Mesendoderm (in vitro differentiated cells): ENCODE results near the gene IRX3.
A peak's percentile ranks its signal among the peaks of the same experiment; 100 is the strongest.

Experiments used
- DNase-seq: peaks from one replicate; pipeline ENCODE4 v3.0.0; 2013
- H2AK5ac ChIP-seq: 2 replicates; pipeline ENCODE4 v1.6.1; 2013; ENCODE audit warnings: low read length, inconsistent platforms
- H2BK120ac ChIP-seq: 2 replicates; pipeline ENCODE4 v1.6.1; 2013; ENCODE audit warnings: low read depth, mild to moderate bottlenecking, low read length, moderate library complexity, mixed read lengths
- H2BK15ac ChIP-seq: replicated peaks from 2 replicates; pipeline ENCODE4 v1.6.1; 2013; ENCODE audit warnings: low read depth, mild to moderate bottlenecking, moderate library complexity
- H2BK5ac ChIP-seq: 2 replicates; pipeline ENCODE4 v1.6.1; 2013; ENCODE audit warnings: low read length, inconsistent platforms
- H3K18ac ChIP-seq: 2 replicates; pipeline ENCODE4 v1.6.1; 2013; ENCODE audit warnings: mild to moderate bottlenecking, low read length, mixed read lengths
- H3K23ac ChIP-seq: one replicate; pipeline ENCODE4 v1.6.1; 2013; ENCODE audit warnings: low read length
- H3K27ac ChIP-seq: 2 replicates; pipeline ENCODE4 v1.5.1; 2013; ENCODE audit warnings: low read depth, mild to moderate bottlenecking, inconsistent platforms, low read length, moderate library complexity
- H3K27me3 ChIP-seq: 2 replicates; pipeline ENCODE4 v1.6.1; 2013; ENCODE audit warnings: low read length, control low read depth, mild to moderate bottlenecking, inconsistent platforms; ENCODE audit not compliant: insufficient read depth, poor library complexity
- H3K36me3 ChIP-seq: 2 replicates; pipeline ENCODE4 v1.6.1; 2013; ENCODE audit warnings: low read length, inconsistent platforms; ENCODE audit not compliant: control insufficient read depth, insufficient read depth
- H3K4ac ChIP-seq: one replicate; pipeline ENCODE4 v1.6.1; 2013; ENCODE audit warnings: low read depth, mild to moderate bottlenecking, low read length, moderate library complexity
- H3K4me1 ChIP-seq: 2 replicates; pipeline ENCODE4 v1.6.1; 2013; ENCODE audit warnings: low read depth, low read length, inconsistent platforms; ENCODE audit not compliant: control insufficient read depth
- H3K4me2 ChIP-seq: 2 replicates; pipeline ENCODE4 v1.6.1; 2013; ENCODE audit warnings: low read length
- H3K4me3 ChIP-seq: 2 replicates; pipeline ENCODE4 v1.5.1; 2013; ENCODE audit warnings: mild to moderate bottlenecking, low read length
- H3K56ac ChIP-seq: one replicate; pipeline ENCODE4 v1.6.1; 2013; ENCODE audit warnings: low read length
- H3K79me1 ChIP-seq: 2 replicates; pipeline ENCODE4 v1.6.1; 2013; ENCODE audit warnings: low read length, inconsistent platforms
- H3K79me2 ChIP-seq: 2 replicates; pipeline ENCODE4 v1.6.1; 2013; ENCODE audit warnings: mild to moderate bottlenecking, low read length; ENCODE audit not compliant: control insufficient read depth, insufficient read depth
- H3K9ac ChIP-seq: 2 replicates; pipeline ENCODE4 v1.6.1; 2013; ENCODE audit warnings: low read length, inconsistent platforms
- H4K5ac ChIP-seq: one replicate; pipeline ENCODE4 v1.6.1; 2013; ENCODE audit warnings: low read length
- H4K8ac ChIP-seq: one replicate; pipeline ENCODE4 v1.6.1; 2013; ENCODE audit warnings: low read depth, mild to moderate bottlenecking, control low read depth, low read length, moderate library complexity
- WGBS: extraction: QIAGEN DNeasy Blood & Tissue Kit; methylation state at CpG from one replicate; pipeline ENCODE4 v1.1.7; 2013; ENCODE audit warnings: low lambda C conversion rate, missing lambda C conversion rate; ENCODE audit not compliant: insufficient coverage; ENCODE audit errors: extremely low coverage; 5-methylcytosine and 5-hydroxymethylcytosine counted together

IRX3 gene

DNA sequence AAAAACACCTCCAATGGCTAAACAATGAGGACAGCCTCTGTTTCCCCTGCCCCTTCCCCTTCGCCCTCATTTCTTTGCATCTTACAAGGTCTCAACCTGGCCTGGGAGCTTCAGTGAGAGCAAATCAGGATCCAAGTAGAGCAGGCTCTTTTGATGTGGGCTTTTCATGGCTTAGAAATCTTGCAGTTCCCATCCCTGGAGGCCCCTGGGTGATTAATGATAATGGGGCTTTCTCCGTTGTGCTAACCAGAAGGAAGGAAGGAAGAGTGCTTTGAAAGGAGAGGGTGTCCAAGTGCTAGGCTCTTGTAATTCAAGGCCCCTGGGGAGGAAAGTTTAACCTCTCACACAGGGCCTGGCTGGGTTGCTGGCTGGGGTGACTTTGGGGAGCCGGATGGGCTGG is 18.5 kb upstream of the IRX3 start:
- Histone ChIP-seq H2BK120ac (no peak overlapping the region), H3K79me2 (no peaks in the 10 kb centered on the region), H3K56ac (no peak overlapping the region), H3K27ac (no peak overlapping the region), H2BK5ac (no peak overlapping the region), H3K4me1 (no peaks in the 10 kb centered on the region), H2AK5ac (no peak overlapping the region), H3K79me1 (no peaks in the 10 kb centered on the region), H3K9ac (no peak overlapping the region), H3K23ac (no peak overlapping the region), H3K4me3 (no peak overlapping the region), H3K4me2 (no peak overlapping the region), H3K36me3 (no peaks in the 10 kb centered on the region), H3K27me3 (no peaks in the 10 kb centered on the region), H4K5ac (no peak overlapping the region), H4K8ac (no peak overlapping the region), H3K18ac (no peak overlapping the region), H2BK15ac (no peak overlapping the region), H3K4ac (no peak overlapping the region)
- no CpG with 5 or more reads among the region's 3 CpGs for WGBS
- DNase-seq: no peak

DNA sequence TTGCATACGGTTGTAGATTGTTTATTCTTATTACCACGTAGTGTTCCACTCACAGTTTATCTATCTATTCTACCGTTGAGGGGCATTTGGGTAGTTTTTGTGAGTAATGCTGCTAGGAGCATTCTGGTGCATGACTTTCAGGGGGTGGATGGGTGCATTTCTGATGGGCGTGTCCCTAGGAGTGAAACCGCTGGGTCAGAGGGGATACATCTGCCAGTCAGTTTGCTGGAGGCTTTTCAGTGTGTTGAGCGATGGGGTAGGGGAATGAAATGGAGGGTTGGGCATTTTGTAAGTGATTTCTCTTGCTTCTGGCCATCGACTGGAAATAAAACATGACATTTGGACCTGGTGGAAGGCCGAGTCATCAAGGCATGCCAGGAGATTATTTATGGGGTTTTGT is 17.0 kb upstream of the IRX3 start:
- Histone ChIP-seq H3K36me3 (no peaks in the 10 kb centered on the region), H3K27me3 (no peaks in the 10 kb centered on the region), H2BK5ac (no peak overlapping the region), H3K79me1 (no peaks in the 10 kb centered on the region), H2AK5ac (no peak overlapping the region), H4K5ac (no peak overlapping the region), H2BK120ac (no peak overlapping the region), H3K18ac (no peak overlapping the region), H3K79me2 (no peaks in the 10 kb centered on the region), H4K8ac (no peak overlapping the region), H3K4me1 (no peaks in the 10 kb centered on the region), H3K9ac (no peak overlapping the region), H3K4ac (no peak overlapping the region), H3K23ac (no peak overlapping the region), H3K4me2 (no peak overlapping the region), H3K4me3 (no peak overlapping the region), H3K27ac (no peak overlapping the region), H3K56ac (no peak overlapping the region), H2BK15ac (no peak overlapping the region)
- no peak for DNase-seq
- WGBS: no CpG with 5 or more reads among the region's 8 CpGs

DNA sequence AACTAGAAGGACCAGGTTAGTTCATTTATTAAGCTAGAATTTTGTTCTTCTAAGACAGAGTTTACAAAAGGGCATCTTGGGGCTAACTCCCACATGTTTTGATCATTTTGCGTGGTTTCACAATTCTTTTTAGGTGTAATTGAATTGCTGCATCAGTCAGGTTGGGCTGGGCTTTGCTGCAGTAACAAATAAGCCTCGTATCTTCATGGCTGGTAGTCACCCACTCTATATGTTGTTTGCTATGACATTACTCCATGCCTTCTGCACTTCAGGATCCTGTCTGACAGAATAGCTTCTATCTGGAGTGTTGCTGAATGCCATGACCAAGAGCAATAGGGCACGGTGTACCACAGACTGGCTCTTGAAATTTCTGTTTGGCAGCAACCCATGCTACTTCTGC is 10.6 kb upstream of the IRX3 start:
- no peak overlapping the region for H3K9ac ChIP-seq
- H3K4ac ChIP-seq: no peak overlapping the region
- H3K4me3 ChIP-seq: no peak overlapping the region
- no peaks in the 10 kb centered on the region for H3K4me1 ChIP-seq
- no peak overlapping the region for H3K23ac ChIP-seq
- H3K27me3 ChIP-seq: no peaks in the 10 kb centered on the region
- H4K8ac ChIP-seq: no peak overlapping the region
- H3K4me2 ChIP-seq: no peak overlapping the region
- no peak overlapping the region for H3K18ac ChIP-seq
- no peak overlapping the region for H4K5ac ChIP-seq
- no peak overlapping the region for H2BK120ac ChIP-seq
- no peak overlapping the region for H3K27ac ChIP-seq
- no peaks in the 10 kb centered on the region for H3K79me2 ChIP-seq
- H3K56ac ChIP-seq: no peak overlapping the region
- no peak overlapping the region for H2BK5ac ChIP-seq
- H2AK5ac ChIP-seq: no peak overlapping the region
- H3K36me3 ChIP-seq: no peaks in the 10 kb centered on the region
- no CpG with 5 or more reads among the region's 3 CpGs for WGBS
- H3K79me1 ChIP-seq: no peaks in the 10 kb centered on the region
- H2BK15ac ChIP-seq: no peak overlapping the region
- DNase-seq: no peak

DNA sequence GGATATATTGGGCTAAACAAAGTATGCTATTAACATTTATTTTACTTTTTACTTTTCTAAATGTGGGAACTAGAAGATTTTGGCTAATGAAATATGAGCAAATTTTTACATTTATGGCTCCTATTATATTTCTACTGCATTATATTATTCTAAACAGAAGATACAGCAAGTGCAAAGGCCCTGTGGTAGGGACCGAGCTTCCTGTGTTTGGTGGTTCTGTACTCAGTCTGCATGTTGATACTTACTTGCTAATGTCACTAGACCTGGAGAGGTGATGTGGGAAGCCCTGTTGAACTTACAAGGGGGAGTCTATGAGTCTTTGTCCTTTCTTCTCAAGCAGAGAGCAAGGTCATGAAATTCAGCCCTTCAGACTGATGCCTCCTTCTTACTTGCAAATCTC is 10.0 kb upstream of the IRX3 start:
- WGBS: no CpG with 5 or more reads among the region's 1 CpG
- Histone ChIP-seq H3K36me3 (no peaks in the 10 kb centered on the region), H3K18ac (no peak overlapping the region), H3K4me2 (no peak overlapping the region), H3K79me1 (no peaks in the 10 kb centered on the region), H2BK120ac (no peak overlapping the region), H3K79me2 (no peaks in the 10 kb centered on the region), H3K23ac (no peak overlapping the region), H3K4ac (no peak overlapping the region), H3K27ac (no peak overlapping the region), H3K27me3 (no peaks in the 10 kb centered on the region), H3K9ac (no peak overlapping the region), H4K8ac (no peak overlapping the region), H2BK15ac (no peak overlapping the region), H2BK5ac (no peak overlapping the region), H4K5ac (no peak overlapping the region), H3K4me1 (no peaks in the 10 kb centered on the region), H3K56ac (no peak overlapping the region), H3K4me3 (no peak overlapping the region), H2AK5ac (no peak overlapping the region)
- DNase-seq: no peak

DNA sequence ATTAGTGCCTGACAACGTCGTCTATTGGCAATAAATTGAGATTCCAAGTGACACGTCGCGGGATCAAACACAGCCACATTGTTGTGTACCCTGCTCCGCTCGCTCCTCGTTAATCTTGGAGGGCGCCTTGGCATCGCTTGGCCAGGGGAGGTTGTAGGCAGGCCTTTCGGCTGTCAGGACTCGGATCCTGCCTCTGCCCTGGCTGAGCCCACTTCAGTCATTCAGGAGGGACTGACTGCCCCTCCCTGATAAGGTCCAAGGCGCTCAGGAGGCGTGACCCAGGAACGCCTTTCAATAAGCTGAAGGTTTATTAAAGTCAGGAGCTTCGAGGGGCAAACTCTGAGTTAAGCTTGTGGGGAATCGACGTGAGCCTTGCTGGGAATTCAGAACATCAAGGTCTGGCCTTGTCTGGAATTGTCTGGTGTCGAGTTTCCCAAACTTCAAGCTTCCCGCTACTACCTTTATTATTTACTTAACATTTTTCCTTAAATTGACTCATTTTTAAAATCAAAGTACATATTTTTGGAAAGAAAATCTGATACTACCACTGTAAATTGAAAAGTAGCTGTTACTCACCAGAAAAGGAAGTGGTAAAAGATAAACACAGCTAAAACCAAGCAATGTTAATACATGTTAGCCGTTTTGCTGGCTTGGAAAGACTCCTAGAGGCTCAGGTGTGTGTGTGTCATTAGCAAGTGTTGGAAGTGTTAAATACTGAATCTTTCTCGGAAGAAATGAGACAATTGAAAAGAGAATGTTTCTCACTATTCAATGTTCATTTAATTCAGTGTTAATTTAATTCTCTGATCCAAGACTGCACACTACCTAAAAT is 5.3 kb upstream of the IRX3 start:
- H3K4me1 ChIP-seq: peaks cover 3% of the 10 kb centered on the region
- no peaks in the 10 kb centered on the region for H3K79me1 ChIP-seq
- H2BK15ac ChIP-seq: no peak overlapping the region
- no CpG with 5 or more reads among the region's 22 CpGs for WGBS
- H3K4me3 ChIP-seq: no peak overlapping the region
- peaks cover 21% of the 10 kb centered on the region for H3K27me3 ChIP-seq
- no peak overlapping the region for H3K27ac ChIP-seq
- no peak overlapping the region for H3K4ac ChIP-seq
- no peak overlapping the region for H3K9ac ChIP-seq
- DNase-seq: peak; percentile 24
- no peak overlapping the region for H3K23ac ChIP-seq
- H3K36me3 ChIP-seq: no peaks in the 10 kb centered on the region
- no peak overlapping the region for H4K8ac ChIP-seq
- H3K56ac ChIP-seq: peak overlapping the region; percentile 2
- no peak overlapping the region for H2BK120ac ChIP-seq
- no peak overlapping the region for H4K5ac ChIP-seq
- H3K18ac ChIP-seq: no peak overlapping the region
- no peak overlapping the region for H2AK5ac ChIP-seq
- peak overlapping the region; percentile 56 for H3K4me2 ChIP-seq
- H2BK5ac ChIP-seq: no peak overlapping the region
- H3K79me2 ChIP-seq: no peaks in the 10 kb centered on the region
